ENCODE data around the gene SRRM3. TPM values are rescaled to one million over a fixed set of nuclear protein-coding genes. Genes with fewer than 3 reads are reported as not detected.

SRRM3 gene
- total RNA-seq, 1 donor from 2014 or later, result 1.7 TPM

DNA sequence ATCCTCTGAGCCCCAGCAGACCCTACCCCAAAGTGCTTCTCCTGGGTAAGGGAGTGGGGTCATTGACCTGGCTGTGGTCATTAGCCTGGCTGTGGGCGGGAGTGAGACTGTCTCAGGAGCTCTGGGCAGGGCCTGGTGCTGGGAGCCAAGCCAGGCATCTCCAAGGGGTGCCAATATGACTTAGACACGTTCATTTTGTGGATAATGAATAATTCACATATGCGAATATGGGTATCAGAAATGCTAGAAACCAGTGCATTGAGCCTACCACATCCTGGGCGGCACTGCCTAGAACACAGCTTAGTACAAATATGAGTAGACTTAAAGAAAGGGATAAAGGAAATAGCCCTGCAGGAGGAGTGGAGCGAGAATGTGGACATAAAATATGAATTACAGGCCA, 14.4 kb upstream of the SRRM3 start:
- H3K4me3 Mint-ChIP-seq (ENCODE audit: unreplicated experiment), result no peak overlapping the region
- H3K36me3 Mint-ChIP-seq (ENCODE audit: low read depth, unreplicated experiment), result no peaks in the 10 kb centered on the region
- no peaks in the 10 kb centered on the region for H3K27me3 Mint-ChIP-seq (ENCODE audit: low read depth, unreplicated experiment)
- H3K4me1 Mint-ChIP-seq (ENCODE audit: low read depth, unreplicated experiment), result no peaks in the 10 kb centered on the region
- H3K9me3 ChIP-seq (ENCODE audit: insufficient read depth, low read depth, low read length), result no peaks in the 10 kb centered on the region
- H3K4me2 ChIP-seq (ENCODE audit: low read length), result no peak overlapping the region
- FAIRE-seq (no peak), DNase-seq (ENCODE audit: low read depth) (no peak)
- H2AFZ ChIP-seq (ENCODE audit: low read depth, low read length), result no peak overlapping the region
- H3K9ac ChIP-seq (ENCODE audit: low read length), result no peak overlapping the region
- no peaks in the 10 kb centered on the region for H3K4me1 ChIP-seq (ENCODE audit: insufficient read depth, low read length)
- H3K27ac ChIP-seq (ENCODE audit: low read depth, low read length), result no peak overlapping the region
- H3K79me2 ChIP-seq (ENCODE audit: insufficient read depth, low read length), result no peaks in the 10 kb centered on the region
- H3K27ac Mint-ChIP-seq (ENCODE audit: unreplicated experiment), result no peak overlapping the region
- TF ChIP-seq EZH2 (IDR thresholded peaks at IDR 0.05; ENCODE audit: insufficient read depth, low read length), result no peak
- TF ChIP-seq, protein P1, sequence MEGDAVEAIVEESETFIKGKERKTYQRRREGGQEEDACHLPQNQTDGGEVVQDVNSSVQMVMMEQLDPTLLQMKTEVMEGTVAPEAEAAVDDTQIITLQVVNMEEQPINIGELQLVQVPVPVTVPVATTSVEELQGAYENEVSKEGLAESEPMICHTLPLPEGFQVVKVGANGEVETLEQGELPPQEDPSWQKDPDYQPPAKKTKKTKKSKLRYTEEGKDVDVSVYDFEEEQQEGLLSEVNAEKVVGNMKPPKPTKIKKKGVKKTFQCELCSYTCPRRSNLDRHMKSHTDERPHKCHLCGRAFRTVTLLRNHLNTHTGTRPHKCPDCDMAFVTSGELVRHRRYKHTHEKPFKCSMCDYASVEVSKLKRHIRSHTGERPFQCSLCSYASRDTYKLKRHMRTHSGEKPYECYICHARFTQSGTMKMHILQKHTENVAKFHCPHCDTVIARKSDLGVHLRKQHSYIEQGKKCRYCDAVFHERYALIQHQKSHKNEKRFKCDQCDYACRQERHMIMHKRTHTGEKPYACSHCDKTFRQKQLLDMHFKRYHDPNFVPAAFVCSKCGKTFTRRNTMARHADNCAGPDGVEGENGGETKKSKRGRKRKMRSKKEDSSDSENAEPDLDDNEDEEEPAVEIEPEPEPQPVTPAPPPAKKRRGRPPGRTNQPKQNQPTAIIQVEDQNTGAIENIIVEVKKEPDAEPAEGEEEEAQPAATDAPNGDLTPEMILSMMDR (IDR thresholded peaks at IDR 0.05; ENCODE audit: insufficient read depth, low read depth, low read length), result no peak
- no peak overlapping the region for H3K4me3 ChIP-seq (ENCODE audit: insufficient read depth, low read depth, low read length)
- no peaks in the 10 kb centered on the region for H4K20me1 ChIP-seq (ENCODE audit: insufficient read depth, low read length)
- H3K27me3 ChIP-seq (ENCODE audit: insufficient read depth, low read length), result no peaks in the 10 kb centered on the region
- H3K36me3 ChIP-seq (ENCODE audit: insufficient read depth, low read length), result no peaks in the 10 kb centered on the region
- H3K9me3 Mint-ChIP-seq (ENCODE audit: unreplicated experiment), result peaks cover 5% of the 10 kb centered on the region

DNA sequence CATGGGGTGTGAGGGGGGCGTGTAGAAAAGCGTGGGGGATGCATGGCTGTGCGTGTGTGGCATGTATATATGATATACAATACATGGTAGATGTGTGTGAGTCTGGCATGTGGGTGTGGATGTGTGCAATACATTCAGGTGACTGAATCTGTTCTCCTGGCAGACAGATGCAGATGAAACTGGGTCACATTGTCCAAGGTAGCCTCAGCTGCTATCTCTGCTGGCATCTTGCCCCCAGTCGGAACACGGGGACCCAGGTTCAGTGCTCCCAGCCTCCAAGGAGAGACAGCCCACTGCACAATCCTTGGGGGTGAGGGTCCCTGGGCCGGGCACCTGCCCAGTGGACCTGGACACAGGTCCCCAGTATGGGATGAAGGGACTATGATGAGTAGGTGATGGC, 12.4 kb upstream of the SRRM3 start:
- H3K4me1 Mint-ChIP-seq (ENCODE audit: low read depth, unreplicated experiment), result no peaks in the 10 kb centered on the region
- Histone ChIP-seq H3K4me3 (ENCODE audit: insufficient read depth, low read depth, low read length) (no peak overlapping the region), H3K9me3 (ENCODE audit: insufficient read depth, low read depth, low read length) (no peaks in the 10 kb centered on the region), H3K79me2 (ENCODE audit: insufficient read depth, low read length) (no peaks in the 10 kb centered on the region), H3K27ac (ENCODE audit: low read depth, low read length) (no peak overlapping the region), H3K9ac (ENCODE audit: low read length) (no peak overlapping the region), H3K27me3 (ENCODE audit: insufficient read depth, low read length) (no peaks in the 10 kb centered on the region), H3K4me1 (ENCODE audit: insufficient read depth, low read length) (no peaks in the 10 kb centered on the region), H4K20me1 (ENCODE audit: insufficient read depth, low read length) (no peaks in the 10 kb centered on the region), H3K4me2 (ENCODE audit: low read length) (no peak overlapping the region), H3K36me3 (ENCODE audit: insufficient read depth, low read length) (no peaks in the 10 kb centered on the region), H2AFZ (ENCODE audit: low read depth, low read length) (no peak overlapping the region)
- no peak for TF ChIP-seq EZH2 (IDR thresholded peaks at IDR 0.05; ENCODE audit: insufficient read depth, low read length)
- TF ChIP-seq, protein P1 (IDR thresholded peaks at IDR 0.05; ENCODE audit: insufficient read depth, low read depth, low read length), result no peak
- FAIRE-seq (no peak), DNase-seq (ENCODE audit: low read depth) (no peak)
- H3K9me3 Mint-ChIP-seq (ENCODE audit: unreplicated experiment), result peaks cover 5% of the 10 kb centered on the region
- H3K4me3 Mint-ChIP-seq (ENCODE audit: unreplicated experiment), result no peak overlapping the region
- H3K36me3 Mint-ChIP-seq (ENCODE audit: low read depth, unreplicated experiment), result no peaks in the 10 kb centered on the region
- no peak overlapping the region for H3K27ac Mint-ChIP-seq (ENCODE audit: unreplicated experiment)
- H3K27me3 Mint-ChIP-seq (ENCODE audit: low read depth, unreplicated experiment), result peaks cover 5% of the 10 kb centered on the region

DNA sequence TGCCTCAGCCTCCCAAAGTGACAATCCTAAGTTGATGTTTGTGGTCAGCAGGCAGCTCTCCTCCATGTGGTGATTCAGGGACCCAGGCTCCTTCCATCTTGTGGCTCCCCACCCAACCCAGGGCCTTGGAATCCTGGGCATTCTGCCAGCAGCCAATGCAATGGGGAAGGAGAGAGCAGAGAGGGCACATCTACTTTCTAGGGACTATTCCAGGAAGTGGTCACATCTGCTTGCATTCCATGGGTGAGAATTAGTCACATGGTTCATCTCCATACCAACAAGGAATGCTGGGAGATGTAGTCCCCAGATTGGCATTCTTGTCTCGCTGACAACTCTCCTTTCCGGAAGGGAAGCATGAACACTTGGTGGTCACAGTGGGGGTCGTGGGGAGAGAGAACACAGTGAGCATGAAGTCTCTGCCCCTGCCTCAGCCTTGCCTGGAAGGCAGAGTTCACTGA, 9.9 kb upstream of the SRRM3 start:
- DNase-seq (ENCODE audit: low read depth), result peak; percentile 23
- H3K27ac ChIP-seq (ENCODE audit: low read depth, low read length), result no peak overlapping the region
- peaks cover 9% of the 10 kb centered on the region for H3K27me3 Mint-ChIP-seq (ENCODE audit: low read depth, unreplicated experiment)
- no peak for FAIRE-seq
- no peaks in the 10 kb centered on the region for H3K36me3 ChIP-seq (ENCODE audit: insufficient read depth, low read length)
- no peaks in the 10 kb centered on the region for H3K36me3 Mint-ChIP-seq (ENCODE audit: low read depth, unreplicated experiment)
- H3K9me3 Mint-ChIP-seq (ENCODE audit: unreplicated experiment), result peaks cover 5% of the 10 kb centered on the region
- no peak overlapping the region for H3K27ac Mint-ChIP-seq (ENCODE audit: unreplicated experiment)
- TF ChIP-seq EZH2 (IDR thresholded peaks at IDR 0.05; ENCODE audit: insufficient read depth, low read length), result no peak
- TF ChIP-seq, protein P1 (IDR thresholded peaks at IDR 0.05; ENCODE audit: insufficient read depth, low read depth, low read length), result no peak
- H4K20me1 ChIP-seq (ENCODE audit: insufficient read depth, low read length), result no peaks in the 10 kb centered on the region
- H3K79me2 ChIP-seq (ENCODE audit: insufficient read depth, low read length), result no peaks in the 10 kb centered on the region
- no peak overlapping the region for H3K4me3 Mint-ChIP-seq (ENCODE audit: unreplicated experiment)
- H3K9ac ChIP-seq (ENCODE audit: low read length), result no peak overlapping the region
- no peaks in the 10 kb centered on the region for H3K27me3 ChIP-seq (ENCODE audit: insufficient read depth, low read length)
- no peaks in the 10 kb centered on the region for H3K4me1 Mint-ChIP-seq (ENCODE audit: low read depth, unreplicated experiment)
- no peaks in the 10 kb centered on the region for H3K4me1 ChIP-seq (ENCODE audit: insufficient read depth, low read length)
- no peaks in the 10 kb centered on the region for H3K9me3 ChIP-seq (ENCODE audit: insufficient read depth, low read depth, low read length)
- H2AFZ ChIP-seq (ENCODE audit: low read depth, low read length), result no peak overlapping the region
- no peak overlapping the region for H3K4me3 ChIP-seq (ENCODE audit: insufficient read depth, low read depth, low read length)
- no peak overlapping the region for H3K4me2 ChIP-seq (ENCODE audit: low read length)
